B cell (primary cell): ENCODE measurements around the gene NPFFR1.

Experiments
- CTCF ChIP-seq: fragments of 200-600 bp; IDR thresholded peaks from one replicate; pipeline ENCODE4 v1.8.0; 2022; ENCODE audit warnings: antibody characterized with exemption, mild to moderate bottlenecking
- EZH2 ChIP-seq: IDR thresholded peaks from 2 replicates; pipeline ENCODE4 v1.6.1; 2012; ENCODE audit warnings: borderline replicate concordance, low read depth, mild to moderate bottlenecking, moderate library complexity, low read length; ENCODE audit not compliant: insufficient read depth, poor library complexity, severe bottlenecking

GRCh38 chr10:70285476-70285831 lies 1.6 kb upstream of the NPFFR1 start:
- TF ChIP-seq CTCF (no peak), EZH2 (no peak)
